Ishikawa (cell line): Measurements from ENCODE around the gene ACOXL.

Experiments
- CEBPB ChIP-seq: IDR thresholded peaks from 2 replicates; pipeline ENCODE4 v1.6.1; 2012
- CREB1 ChIP-seq: IDR thresholded peaks from 2 replicates; pipeline ENCODE4 v1.6.1; 2012; ENCODE audit warnings: low read depth
- EGR1 ChIP-seq: IDR thresholded peaks from 2 replicates; pipeline ENCODE4 v1.6.1; 2012
- EP300 ChIP-seq: IDR thresholded peaks from 2 replicates; pipeline ENCODE4 v1.6.1; 2012; ENCODE audit warnings: borderline replicate concordance
- FOXM1 ChIP-seq: IDR thresholded peaks from 2 replicates; pipeline ENCODE4 v1.6.1; 2012; ENCODE audit warnings: low read depth, borderline replicate concordance
- MAX ChIP-seq: IDR thresholded peaks from 2 replicates; pipeline ENCODE4 v1.6.1; 2012
- NFIC ChIP-seq: IDR thresholded peaks from 2 replicates; pipeline ENCODE4 v1.6.1; 2012
- RAD21 ChIP-seq: IDR thresholded peaks from 2 replicates; pipeline ENCODE4 v1.6.1; 2012; ENCODE audit warnings: low read depth
- TAF1 ChIP-seq: IDR thresholded peaks from 2 replicates; pipeline ENCODE4 v1.6.1; 2012; ENCODE audit warnings: low read depth, mild to moderate bottlenecking
- TCF12 ChIP-seq: IDR thresholded peaks from 2 replicates; pipeline ENCODE4 v1.6.1; 2012; ENCODE audit warnings: low read depth
- TEAD4 ChIP-seq: IDR thresholded peaks from 2 replicates; pipeline ENCODE4 v1.6.1; 2012
- USF1 ChIP-seq: IDR thresholded peaks from 2 replicates; pipeline ENCODE4 v1.6.1; 2012
- YY1 ChIP-seq: IDR thresholded peaks from 2 replicates; pipeline ENCODE4 v1.6.1; 2012; ENCODE audit warnings: low read depth
- ZBTB7A ChIP-seq: IDR thresholded peaks from 2 replicates; pipeline ENCODE4 v1.6.1; 2012; ENCODE audit warnings: low read depth
- TF ChIP-seq, protein P1 (sequence below): IDR thresholded peaks from 2 replicates; pipeline ENCODE4 v1.6.1; 2012; ENCODE audit warnings: low read depth, mild to moderate bottlenecking

ACOXL gene

DNA sequence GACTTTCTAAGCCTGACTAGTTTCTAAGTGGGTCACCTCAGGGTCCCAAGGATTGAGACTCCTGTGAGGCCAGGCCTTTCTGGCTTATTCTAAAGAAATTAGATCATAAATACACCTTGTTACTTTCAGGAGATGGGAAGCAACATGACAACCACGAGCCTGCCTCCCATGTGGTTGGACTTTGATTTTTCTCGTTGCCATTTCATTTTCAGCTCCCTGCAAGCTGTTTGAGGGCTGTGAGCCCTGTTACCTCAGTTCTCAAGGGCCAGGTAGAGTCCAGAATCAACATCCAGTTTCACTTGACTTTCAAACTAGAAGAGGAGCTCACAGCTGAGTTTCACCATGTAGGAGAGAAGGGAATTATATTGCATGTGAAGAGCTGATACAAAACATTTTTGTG is 228.6 kb downstream of the ACOXL start:
- TF ChIP-seq TAF1 (no peak), CEBPB (no peak), CREB1 (no peak), MAX (no peak), YY1 (no peak), EP300 (no peak), FOXM1 (no peak), EGR1 (no peak), USF1 (no peak), ZBTB7A (no peak), TEAD4 (no peak)
- TF ChIP-seq, protein P1, sequence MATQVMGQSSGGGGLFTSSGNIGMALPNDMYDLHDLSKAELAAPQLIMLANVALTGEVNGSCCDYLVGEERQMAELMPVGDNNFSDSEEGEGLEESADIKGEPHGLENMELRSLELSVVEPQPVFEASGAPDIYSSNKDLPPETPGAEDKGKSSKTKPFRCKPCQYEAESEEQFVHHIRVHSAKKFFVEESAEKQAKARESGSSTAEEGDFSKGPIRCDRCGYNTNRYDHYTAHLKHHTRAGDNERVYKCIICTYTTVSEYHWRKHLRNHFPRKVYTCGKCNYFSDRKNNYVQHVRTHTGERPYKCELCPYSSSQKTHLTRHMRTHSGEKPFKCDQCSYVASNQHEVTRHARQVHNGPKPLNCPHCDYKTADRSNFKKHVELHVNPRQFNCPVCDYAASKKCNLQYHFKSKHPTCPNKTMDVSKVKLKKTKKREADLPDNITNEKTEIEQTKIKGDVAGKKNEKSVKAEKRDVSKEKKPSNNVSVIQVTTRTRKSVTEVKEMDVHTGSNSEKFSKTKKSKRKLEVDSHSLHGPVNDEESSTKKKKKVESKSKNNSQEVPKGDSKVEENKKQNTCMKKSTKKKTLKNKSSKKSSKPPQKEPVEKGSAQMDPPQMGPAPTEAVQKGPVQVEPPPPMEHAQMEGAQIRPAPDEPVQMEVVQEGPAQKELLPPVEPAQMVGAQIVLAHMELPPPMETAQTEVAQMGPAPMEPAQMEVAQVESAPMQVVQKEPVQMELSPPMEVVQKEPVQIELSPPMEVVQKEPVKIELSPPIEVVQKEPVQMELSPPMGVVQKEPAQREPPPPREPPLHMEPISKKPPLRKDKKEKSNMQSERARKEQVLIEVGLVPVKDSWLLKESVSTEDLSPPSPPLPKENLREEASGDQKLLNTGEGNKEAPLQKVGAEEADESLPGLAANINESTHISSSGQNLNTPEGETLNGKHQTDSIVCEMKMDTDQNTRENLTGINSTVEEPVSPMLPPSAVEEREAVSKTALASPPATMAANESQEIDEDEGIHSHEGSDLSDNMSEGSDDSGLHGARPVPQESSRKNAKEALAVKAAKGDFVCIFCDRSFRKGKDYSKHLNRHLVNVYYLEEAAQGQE: no peak

DNA sequence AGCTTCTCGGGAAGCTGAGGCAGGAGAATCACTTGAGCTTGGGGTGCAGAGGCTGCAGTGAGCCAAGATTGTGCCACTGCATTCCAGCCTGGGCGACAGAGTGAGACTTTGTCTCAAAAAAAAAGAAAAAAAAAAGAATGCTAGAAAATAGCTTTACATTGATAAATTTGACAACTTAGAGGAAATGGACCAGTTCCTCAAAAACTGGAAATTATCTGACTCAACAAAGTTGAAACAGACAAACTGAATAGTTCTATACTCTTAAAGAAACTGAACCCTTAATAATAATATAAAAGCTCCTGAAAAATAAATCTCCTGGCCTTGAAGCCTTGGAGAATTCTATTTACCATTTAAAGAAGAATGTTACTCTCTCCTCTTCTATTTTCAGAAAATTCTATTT is 237.3 kb downstream of the ACOXL start:
- no peak for TF ChIP-seq TCF12
- TF ChIP-seq USF1: no peak
- TF ChIP-seq NFIC: no peak
- no peak for TF ChIP-seq MAX
- TF ChIP-seq TEAD4: no peak

- TF ChIP-seq MAX: no peak
- TF ChIP-seq CREB1: no peak
- TF ChIP-seq EGR1: no peak
- TF ChIP-seq, protein P1: no peak
- TF ChIP-seq RAD21: no peak
- TF ChIP-seq EP300: no peak
- no peak for TF ChIP-seq NFIC
- TF ChIP-seq TAF1: no peak
- TF ChIP-seq YY1: no peak
- no peak for TF ChIP-seq USF1
- TF ChIP-seq ZBTB7A: no peak
- TF ChIP-seq TCF12: no peak
- TF ChIP-seq TEAD4: no peak
- no peak for TF ChIP-seq FOXM1
- no peak for TF ChIP-seq CEBPB
These were observed 237.8 kb downstream of the ACOXL start for GRCh38 chr2:110970201-110970600.

- no peak for TF ChIP-seq MAX
- TF ChIP-seq YY1: no peak
- TF ChIP-seq, protein P1: no peak
- no peak for TF ChIP-seq FOXM1
- no peak for TF ChIP-seq CREB1
- no peak for TF ChIP-seq USF1
- no peak for TF ChIP-seq RAD21
- no peak for TF ChIP-seq TAF1
These were observed 239.4 kb downstream of the ACOXL start for GRCh38 chr2:110971811-110972210.
